ENCODE data around the gene KCNC1.

- TF ChIP-seq EZH2phosphoT487 (IDR thresholded peaks at IDR 0.05; ENCODE audit: low read depth, severe bottlenecking, unreplicated experiment), result no peak
- TF ChIP-seq CTCF (IDR thresholded peaks at IDR 0.05; ENCODE audit: poor library complexity), result no peak
- TF ChIP-seq EZH2 (IDR thresholded peaks at IDR 0.05; ENCODE audit: borderline replicate concordance), result no peak
Observed at GRCh38 chr11:17779861-17780594, 45.4 kb downstream of the KCNC1 start.
